ENCODE measurements around the gene CSMD2. TPM values are rescaled to one million over a fixed set of nuclear protein-coding genes. Genes with fewer than 3 reads are reported as not detected.

The CSMD2 gene
- total RNA-seq, 2 donors from 2014 or later: 2.8 to 3.0 TPM

GRCh38 chr1:33718186-33718585 lies 446.8 kb downstream of the CSMD2 start:
- no peak for ATAC-seq (ENCODE audit: insufficient number of reproducible peaks, low FRiP score, low read depth)
- Histone ChIP-seq H3K27me3 (replicated peaks; ENCODE audit: insufficient read depth) (no peaks in the 10 kb centered on the region), H3K4me3 (no peak overlapping the region), H3K9me3 (no peaks in the 10 kb centered on the region), H3K4me1 (ENCODE audit: control insufficient read depth in 1 of 2, low read depth in 2 of 2) (no peaks in the 10 kb centered on the region), H3K36me3 (no peaks in the 10 kb centered on the region), H3K27ac (no peak overlapping the region)
- no peak for DNase-seq (ENCODE audit: low spot score)
- no peak for TF ChIP-seq CTCF (IDR thresholded peaks at IDR 0.05)

GRCh38 chr1:33716976-33717688 lies 447.9 kb downstream of the CSMD2 start:
- Histone ChIP-seq H3K27me3 (replicated peaks; ENCODE audit: insufficient read depth) (no peaks in the 10 kb centered on the region), H3K36me3 (no peaks in the 10 kb centered on the region), H3K27ac (no peak overlapping the region), H3K4me1 (ENCODE audit: control insufficient read depth in 1 of 2, low read depth in 2 of 2) (no peaks in the 10 kb centered on the region), H3K4me3 (no peak overlapping the region), H3K9me3 (no peaks in the 10 kb centered on the region)
- no peak for ATAC-seq (ENCODE audit: insufficient number of reproducible peaks, low FRiP score, low read depth)
- TF ChIP-seq CTCF (IDR thresholded peaks at IDR 0.05): no peak
- no peak for DNase-seq (ENCODE audit: low spot score)

- DNase-seq (ENCODE audit: low spot score) (no peak), ATAC-seq (ENCODE audit: insufficient number of reproducible peaks, low FRiP score, low read depth) (no peak)
- Histone ChIP-seq H3K27ac (no peak overlapping the region), H3K9me3 (no peaks in the 10 kb centered on the region), H3K27me3 (replicated peaks; ENCODE audit: insufficient read depth) (no peaks in the 10 kb centered on the region), H3K4me3 (no peak overlapping the region), H3K4me1 (ENCODE audit: control insufficient read depth in 1 of 2, low read depth in 2 of 2) (no peaks in the 10 kb centered on the region), H3K36me3 (no peaks in the 10 kb centered on the region)
- TF ChIP-seq CTCF (IDR thresholded peaks at IDR 0.05): no peak
Observed at GRCh38 chr1:33715195-33715811, 449.7 kb downstream of the CSMD2 start.

- Histone ChIP-seq H3K4me1 (ENCODE audit: control insufficient read depth in 1 of 2, low read depth in 2 of 2) (no peaks in the 10 kb centered on the region), H3K36me3 (no peaks in the 10 kb centered on the region), H3K27me3 (replicated peaks; ENCODE audit: insufficient read depth) (no peaks in the 10 kb centered on the region), H3K27ac (no peak overlapping the region), H3K9me3 (no peaks in the 10 kb centered on the region), H3K4me3 (no peak overlapping the region)
- TF ChIP-seq CTCF (IDR thresholded peaks at IDR 0.05): no peak
- ATAC-seq (ENCODE audit: insufficient number of reproducible peaks, low FRiP score, low read depth): no peak
- no peak for DNase-seq (ENCODE audit: low spot score)
Observed at GRCh38 chr1:33714421-33714820, 450.6 kb downstream of the CSMD2 start.

GRCh38 chr1:33713058-33713877 lies 451.8 kb downstream of the CSMD2 start:
- Histone ChIP-seq H3K36me3 (no peaks in the 10 kb centered on the region), H3K9me3 (no peaks in the 10 kb centered on the region), H3K27ac (no peak overlapping the region), H3K4me3 (no peak overlapping the region), H3K4me1 (ENCODE audit: control insufficient read depth in 1 of 2, low read depth in 2 of 2) (no peaks in the 10 kb centered on the region), H3K27me3 (replicated peaks; ENCODE audit: insufficient read depth) (no peaks in the 10 kb centered on the region)
- no peak for DNase-seq (ENCODE audit: low spot score)
- no peak for ATAC-seq (ENCODE audit: insufficient number of reproducible peaks, low FRiP score, low read depth)
- no peak for TF ChIP-seq CTCF (IDR thresholded peaks at IDR 0.05)

All from thoracic aorta (tissue), 2 donors.